Gastroesophageal sphincter (tissue), 4 donors: ENCODE measurements around the gene HSPA12A. TPM values are rescaled to one million over a fixed set of nuclear protein-coding genes. Genes with fewer than 3 reads are reported as not detected.
A peak's percentile ranks its signal among the peaks of the same experiment; 100 is the strongest.
"Not testable (repeated sequence)": the region's sequence is repeated elsewhere in the genome, so short reads cannot be mapped to it uniquely, and the experiment has no call there.

Experiments
- ATAC-seq: fragments of 150-250 bp; one replicate; pipeline ENCODE4 v1.9.1; 2016; ENCODE audit warnings: mild to moderate bottlenecking, moderate library complexity
- H3K27ac ChIP-seq, 4 donors: fragments of 200-600 bp; sonication (generic) in 3 of 4; 1 replicate in 3 of 4; 2 replicates in 1 of 4; pipeline ENCODE4 v1.5.1; 2016 to 2019
- H3K27me3 ChIP-seq: fragments of 200-600 bp; sonication (generic); one replicate; pipeline ENCODE4 v1.5.1; 2019
- H3K36me3 ChIP-seq, 2 donors: fragments of 200-600 bp; sonication (generic); one replicate each; pipeline ENCODE4 v1.5.1; 2019; ENCODE audit warnings: control low read depth in 1 of 2
- H3K4me1 ChIP-seq, 3 donors: fragments of 200-600 bp; sonication (generic); 1 replicate in 2 of 3; 2 replicates in 1 of 3; pipeline ENCODE4 v1.5.1; 2016 to 2019; ENCODE audit warnings: control low read depth in 2 of 3
- H3K4me3 ChIP-seq, 2 donors: fragments of 200-600 bp; sonication (generic); one replicate each; pipeline ENCODE4 v1.5.1; 2019; ENCODE audit warnings: mild to moderate bottlenecking in 1 of 2, moderate library complexity in 1 of 2
- H3K9me3 ChIP-seq, 3 donors: fragments of 200-600 bp; sonication (generic); one replicate each; pipeline ENCODE4 v1.5.1; 2017 to 2019; ENCODE audit warnings: control low read depth in 2 of 3
- EP300 ChIP-seq: sonication (generic); formaldehyde crosslinking; IDR thresholded peaks from one replicate; pipeline ENCODE4 v1.6.1; 2017; ENCODE audit warnings: antibody characterized with exemption, mild to moderate bottlenecking
- POLR2A ChIP-seq, 2 donors: fragments of 450-650 bp; IDR thresholded peaks; one replicate each; pipeline ENCODE4 v1.6.1; 2017; ENCODE audit warnings: antibody characterized with exemption in 2 of 2, mild to moderate bottlenecking in 2 of 2, moderate library complexity in 1 of 2
- POLR2AphosphoS5 ChIP-seq: sonication (generic); formaldehyde crosslinking; IDR thresholded peaks from one replicate; pipeline ENCODE4 v1.6.1; 2017; ENCODE audit warnings: antibody characterized with exemption
- WGBS, 2 donors: methylation state at CpG; one replicate each; pipeline ENCODE4 v1.1.5; 2018; ENCODE audit warnings: low coverage in 1 of 2; 5-methylcytosine and 5-hydroxymethylcytosine counted together
- total RNA-seq, 4 donors: library from RNA; depleted of rRNA; stranded (reverse); fragments of >200 nt; gene quantifications; one replicate each; pipeline ENCODE4 v1.1.0, GENCODE V29; 2016
- TF ChIP-seq, protein P1 (sequence below), 4 experiments: fragments of 200-600 bp in 2 of 4; fragments of 450-650 bp in 2 of 4; sonication (generic) in 1 of 4; IDR thresholded peaks; one replicate each; pipeline ENCODE4 v1.5.1; 2017 to 2019; ENCODE audit warnings: antibody characterized with exemption in 4 of 4, mild to moderate bottlenecking in 2 of 4, moderate library complexity in 2 of 4

HSPA12A gene
- total RNA-seq, 4 donors from 2014 or later = 12.3 to 26.3 (median 20.6) TPM

DNA sequence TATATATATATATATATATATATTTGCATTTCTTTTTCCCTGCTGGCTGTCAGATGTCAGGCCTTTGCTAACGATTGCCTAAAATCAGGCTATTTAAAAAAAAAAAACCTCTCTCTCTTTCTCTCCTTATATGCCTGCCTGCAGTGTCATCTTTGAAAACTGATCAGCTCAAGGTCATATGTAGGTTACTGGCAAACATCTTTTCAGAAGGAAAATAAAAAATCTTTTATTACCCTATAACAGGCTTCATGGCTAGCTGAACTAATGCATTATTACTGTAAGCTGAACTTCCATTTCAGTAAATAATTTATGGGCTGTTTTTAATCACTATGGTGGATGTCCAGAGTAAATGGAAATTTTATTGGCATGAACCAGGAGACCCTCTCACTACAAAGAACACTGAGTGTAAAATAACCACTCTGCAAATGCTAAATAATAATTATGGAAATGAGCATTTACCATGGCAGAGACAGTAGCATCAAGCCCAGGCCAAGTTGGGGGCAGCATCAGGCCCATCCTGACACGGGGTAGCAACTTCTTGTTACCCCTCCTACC lies 29.3 kb downstream of the HSPA12A start:
- no peak for ATAC-seq
- H3K4me1 ChIP-seq = peaks cover 0 to 47% (median 12%) of the 10 kb centered on the region in 3 donors
- no peaks in the 10 kb centered on the region for H3K9me3 ChIP-seq
- no peaks in the 10 kb centered on the region for H3K27me3 ChIP-seq
- H3K27ac ChIP-seq = no peak overlapping the region
- TF ChIP-seq POLR2A (IDR thresholded peaks at IDR 0.05) (no peak), EP300 (no peak)
- TF ChIP-seq, protein P1, sequence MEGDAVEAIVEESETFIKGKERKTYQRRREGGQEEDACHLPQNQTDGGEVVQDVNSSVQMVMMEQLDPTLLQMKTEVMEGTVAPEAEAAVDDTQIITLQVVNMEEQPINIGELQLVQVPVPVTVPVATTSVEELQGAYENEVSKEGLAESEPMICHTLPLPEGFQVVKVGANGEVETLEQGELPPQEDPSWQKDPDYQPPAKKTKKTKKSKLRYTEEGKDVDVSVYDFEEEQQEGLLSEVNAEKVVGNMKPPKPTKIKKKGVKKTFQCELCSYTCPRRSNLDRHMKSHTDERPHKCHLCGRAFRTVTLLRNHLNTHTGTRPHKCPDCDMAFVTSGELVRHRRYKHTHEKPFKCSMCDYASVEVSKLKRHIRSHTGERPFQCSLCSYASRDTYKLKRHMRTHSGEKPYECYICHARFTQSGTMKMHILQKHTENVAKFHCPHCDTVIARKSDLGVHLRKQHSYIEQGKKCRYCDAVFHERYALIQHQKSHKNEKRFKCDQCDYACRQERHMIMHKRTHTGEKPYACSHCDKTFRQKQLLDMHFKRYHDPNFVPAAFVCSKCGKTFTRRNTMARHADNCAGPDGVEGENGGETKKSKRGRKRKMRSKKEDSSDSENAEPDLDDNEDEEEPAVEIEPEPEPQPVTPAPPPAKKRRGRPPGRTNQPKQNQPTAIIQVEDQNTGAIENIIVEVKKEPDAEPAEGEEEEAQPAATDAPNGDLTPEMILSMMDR (IDR thresholded peaks at IDR 0.05) = no peak
- 85% methylated on average over 2 of the region's 2 CpGs; no CpG with 5 or more reads in 1 of the 2 donors for WGBS, 2 donors
- no peaks in the 10 kb centered on the region for H3K36me3 ChIP-seq
- H3K4me3 ChIP-seq = no peak overlapping the region

DNA sequence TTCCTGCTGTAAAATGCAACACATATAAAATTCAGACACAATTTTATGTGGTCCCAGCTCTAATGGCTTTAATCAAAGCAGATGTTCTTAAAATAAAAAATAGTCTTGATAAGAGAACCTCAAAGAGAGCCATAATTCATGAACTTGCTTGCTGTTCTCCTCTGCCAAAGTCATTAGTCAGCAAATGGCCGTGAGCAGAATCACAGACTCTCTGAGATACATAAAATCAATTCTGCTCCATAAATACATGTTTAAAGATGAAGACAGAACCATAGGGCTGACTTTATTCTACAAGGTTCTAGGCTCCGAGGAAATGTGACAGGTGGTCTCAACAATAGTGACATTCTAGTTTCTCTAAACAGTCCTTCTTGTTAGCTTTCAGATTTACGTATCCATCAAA lies 29.8 kb downstream of the HSPA12A start:
- TF ChIP-seq, protein P1 (IDR thresholded peaks at IDR 0.05) = no peak
- no peak for TF ChIP-seq POLR2AphosphoS5
- WGBS, 2 donors = 58 to 77% methylated on average over 2 to 3 of the region's 3 CpGs
- ATAC-seq = no peak

DNA sequence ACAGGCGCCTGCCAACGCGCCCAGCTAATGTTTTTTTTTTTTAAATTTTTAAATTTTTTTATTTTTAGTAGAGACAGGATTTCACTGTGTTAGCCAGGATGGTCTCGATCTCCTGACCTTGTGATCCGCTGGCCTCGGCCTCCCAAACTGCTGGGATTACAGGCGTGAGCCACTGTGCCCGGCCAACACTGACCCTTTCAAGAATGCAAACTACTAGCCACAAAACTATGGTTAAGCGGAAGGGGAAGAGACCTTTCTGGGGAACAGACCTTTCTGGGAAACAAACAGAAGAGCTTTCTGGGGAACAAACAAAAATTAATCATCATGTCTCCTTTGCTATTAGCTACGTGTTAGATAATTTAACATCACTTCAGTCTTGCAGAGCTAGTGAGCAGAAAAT lies 30.6 kb downstream of the HSPA12A start:
- H3K27ac ChIP-seq, H3K27me3 ChIP-seq, H3K9me3 ChIP-seq, ATAC-seq, H3K4me3 ChIP-seq, H3K36me3 ChIP-seq: not testable (repeated sequence)
- 86 to 92% methylated on average over 4 to 10 of the region's 10 CpGs for WGBS, 2 donors
- peaks cover 0 to 45% (median 13%) of the 10 kb centered on the region in 3 donors for H3K4me1 ChIP-seq

More for the DNA sequence above, 29.8 kb downstream of the HSPA12A start:
- Histone ChIP-seq H3K4me1 (peaks cover 0 to 47% (median 13%) of the 10 kb centered on the region in 3 donors), H3K27me3 (no peaks in the 10 kb centered on the region), H3K27ac (no peak overlapping the region), H3K4me3 (no peak overlapping the region), H3K9me3 (no peaks in the 10 kb centered on the region), H3K36me3 (no peaks in the 10 kb centered on the region)

DNA sequence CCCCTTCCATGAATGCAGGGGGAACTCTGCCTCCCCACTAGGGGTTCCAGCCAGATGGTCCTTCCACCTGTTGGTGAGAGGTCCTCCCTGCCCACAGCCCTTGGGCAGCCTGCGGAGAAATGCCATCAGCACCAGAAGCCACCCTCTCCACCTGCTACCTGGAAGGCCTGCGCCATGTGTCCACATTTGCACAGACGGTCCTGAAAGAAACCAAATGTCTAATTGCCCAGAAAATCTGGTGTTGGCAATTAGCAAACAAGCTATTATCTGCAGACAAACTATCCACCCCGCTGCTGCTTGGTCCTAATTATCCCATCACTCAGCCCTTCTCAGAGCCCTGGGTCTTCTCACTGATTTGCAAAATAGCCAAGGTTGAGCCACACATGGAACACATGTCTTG lies 32.3 kb downstream of the HSPA12A start:
- Histone ChIP-seq H3K4me1 (peaks cover 0 to 28% (median 6%) of the 10 kb centered on the region in 3 donors), H3K27ac (no peak overlapping the region)
- 67 to 95% methylated on average over 1 to 2 of the region's 4 CpGs for WGBS, 2 donors

DNA sequence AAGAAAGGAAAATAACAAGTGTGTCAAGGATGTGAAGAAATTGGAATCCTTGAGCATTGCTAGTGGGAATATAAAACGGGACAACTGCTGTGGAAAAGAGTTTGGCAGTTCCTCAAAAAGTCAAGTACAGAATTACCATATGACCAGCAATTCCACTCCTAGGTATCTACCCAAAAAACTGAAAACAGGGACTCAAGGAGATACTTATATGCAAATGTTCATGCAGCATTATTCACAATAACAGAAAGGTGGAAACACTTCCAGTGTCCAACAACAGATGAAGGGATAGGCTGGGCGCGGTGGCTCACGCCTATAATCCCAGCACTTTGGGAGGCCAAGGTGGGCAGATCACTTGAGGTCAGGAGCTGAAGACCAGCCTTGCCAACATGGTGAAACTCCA lies 33.5 kb downstream of the HSPA12A start:
- Histone ChIP-seq H3K36me3 (peaks cover 0 to 7% of the 10 kb centered on the region in 2 donors), H3K9me3 (no peaks in the 10 kb centered on the region), H3K4me3 (no peak overlapping the region), H3K27ac (peak overlapping the region in 1 of 4 donors; percentile 8), H3K27me3 (no peaks in the 10 kb centered on the region), H3K4me1 (peaks cover 0 to 21% (median 6%) of the 10 kb centered on the region in 3 donors)
- WGBS, 2 donors = 46 to 78% methylated on average over 2 to 4 of the region's 4 CpGs
- ATAC-seq = no peak
- TF ChIP-seq POLR2AphosphoS5 = no peak
- no peak for TF ChIP-seq EP300

More for the DNA sequence above, 32.3 kb downstream of the HSPA12A start:
- TF ChIP-seq POLR2AphosphoS5 = no peak
- no peak for TF ChIP-seq POLR2A (IDR thresholded peaks at IDR 0.05)
- no peak for TF ChIP-seq EP300
- TF ChIP-seq, protein P1 (IDR thresholded peaks at IDR 0.05) = no peak
- Histone ChIP-seq H3K4me3 (no peak overlapping the region), H3K36me3 (peaks cover 0 to 2% of the 10 kb centered on the region in 2 donors), H3K27me3 (no peaks in the 10 kb centered on the region), H3K9me3 (no peaks in the 10 kb centered on the region)
- no peak for ATAC-seq

DNA sequence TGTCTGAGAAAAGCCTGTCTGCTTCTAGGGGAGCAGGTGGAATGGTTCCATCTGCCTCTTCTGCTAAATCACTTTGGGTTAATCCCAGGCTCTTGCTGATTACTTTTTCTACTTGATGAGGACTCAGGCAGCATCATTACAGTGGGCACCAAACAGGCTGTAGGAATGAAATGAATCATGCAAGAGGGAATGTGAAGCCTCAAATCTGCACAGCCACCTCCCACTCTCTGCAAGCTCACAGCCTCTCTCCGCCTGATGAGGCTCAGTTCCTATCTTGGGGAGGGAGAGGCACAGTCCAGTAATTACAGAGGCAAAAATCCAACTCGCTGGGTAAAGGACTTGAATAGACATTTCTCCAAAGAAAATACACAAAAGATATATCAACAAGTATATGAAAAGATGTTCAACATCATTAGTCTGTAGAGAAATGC lies 34.0 kb downstream of the HSPA12A start:
- H3K4me1 ChIP-seq = peaks cover 0 to 21% (median 6%) of the 10 kb centered on the region in 3 donors

More for the DNA sequence above, 34.0 kb downstream of the HSPA12A start:
- ATAC-seq = peak; percentile 49
- WGBS, 2 donors = 14 to 54% methylated on average over 1 to 2 of the region's 2 CpGs
- peaks cover 0 to 12% of the 10 kb centered on the region in 2 donors for H3K36me3 ChIP-seq
- H3K9me3 ChIP-seq = no peaks in the 10 kb centered on the region
- peak overlapping the region in 2 of 4 donors; percentile 11 to 35 for H3K27ac ChIP-seq
- H3K27me3 ChIP-seq = no peaks in the 10 kb centered on the region
- H3K4me3 ChIP-seq = no peak overlapping the region
- no peak for TF ChIP-seq POLR2A (IDR thresholded peaks at IDR 0.05)
